Prostate gland (tissue), 2 donors: ENCODE measurements around the gene ACACA. TPM values are rescaled to one million over a fixed set of nuclear protein-coding genes. Genes with fewer than 3 reads are reported as not detected.

Experiments used
- DNase-seq: peaks from one replicate; pipeline ENCODE4 v3.0.0-alpha.2; 2019; ENCODE audit warnings: low spot score
- H3K27ac ChIP-seq, 2 donors: fragments of 200-600 bp; sonication (generic); 2 replicates each; pipeline ENCODE4 v1.5.1; 2017 to 2019
- H3K27me3 ChIP-seq: fragments of 200-600 bp; sonication (generic); replicated peaks from 2 replicates; pipeline ENCODE4 v1.5.1; 2019; ENCODE audit not compliant: insufficient read depth
- H3K36me3 ChIP-seq, 2 donors: fragments of 200-600 bp; sonication (generic); 1 replicate in 1 of 2; 2 replicates in 1 of 2; pipeline versions ENCODE4 v1.5.1 to v1.8.1; 2017 to 2019
- H3K4me1 ChIP-seq: fragments of 200-600 bp; sonication (generic); replicated peaks from 2 replicates; pipeline ENCODE4 v1.5.1; 2019
- H3K4me3 ChIP-seq, 2 donors: fragments of 200-600 bp; sonication (generic); 2 replicates each; pipeline ENCODE4 v1.5.1; 2017 to 2019
- H3K9me3 ChIP-seq: fragments of 200-600 bp; sonication (generic); 2 replicates; pipeline ENCODE4 v1.5.1; 2017
- CTCF ChIP-seq, 4 experiments: fragments of 200-600 bp in 2 of 4; fragments of 450-650 bp in 2 of 4; sonication (generic) in 2 of 4; IDR thresholded peaks; 1 replicate in 3 of 4; 2 replicates in 1 of 4; pipeline ENCODE4 v1.5.1; 2016 to 2019; ENCODE audit warnings: antibody characterized with exemption in 4 of 4, mild to moderate bottlenecking in 2 of 4, moderate library complexity in 2 of 4
- POLR2A ChIP-seq: fragments of 450-650 bp; IDR thresholded peaks from one replicate; pipeline ENCODE4 v1.6.1; 2016; ENCODE audit warnings: antibody characterized with exemption, mild to moderate bottlenecking
- POLR2AphosphoS5 ChIP-seq: sonication (generic); formaldehyde crosslinking; IDR thresholded peaks from one replicate; pipeline ENCODE4 v1.6.1; 2017; ENCODE audit warnings: antibody characterized with exemption
- WGBS: methylation state at CpG from one replicate; pipeline ENCODE4 v1.1.5; 2018; 5-methylcytosine and 5-hydroxymethylcytosine counted together
- intact Hi-C: fragments of 100-400 bp; cut with DNase I; formaldehyde crosslinking; loops from one replicate; pipeline ENCODE4 v1.14.2; 2022
- total RNA-seq, 2 donors: library from RNA; depleted of rRNA; stranded (reverse); fragments of >200 nt; gene quantifications; one replicate each; pipeline ENCODE4 v1.1.0, GENCODE V29; 2016

The ACACA gene
- total RNA-seq, 2 donors from 2014 or later, result 54.2 to 71.3 TPM

GRCh38 chr17:37292429-37293139, 114.1 kb downstream of the ACACA start:
- WGBS, result 70% methylated on average over 9 of the region's 9 CpGs
- TF ChIP-seq POLR2A, result no peak
- no peak for TF ChIP-seq CTCF (IDR thresholded peaks at IDR 0.05)
- no peak for TF ChIP-seq POLR2AphosphoS5

GRCh38 chr17:37291351-37291750, 115.3 kb downstream of the ACACA start:
- Histone ChIP-seq H3K27ac (no peak overlapping the region), H3K9me3 (no peaks in the 10 kb centered on the region), H3K4me1 (no peaks in the 10 kb centered on the region), H3K27me3 (no peaks in the 10 kb centered on the region), H3K4me3 (no peak overlapping the region), H3K36me3 (no peaks in the 10 kb centered on the region)
- WGBS, result 65% methylated on average over 4 of the region's 4 CpGs
- TF ChIP-seq POLR2A (no peak), CTCF (IDR thresholded peaks at IDR 0.05) (no peak), POLR2AphosphoS5 (no peak)
- intact Hi-C loops, result no loop called here
- no peak for DNase-seq

More at GRCh38 chr17:37292429-37293139, 114.1 kb downstream of the ACACA start:
- H3K4me1 ChIP-seq, result no peaks in the 10 kb centered on the region
- DNase-seq, result no peak
- H3K27me3 ChIP-seq, result no peaks in the 10 kb centered on the region
- H3K9me3 ChIP-seq, result no peaks in the 10 kb centered on the region
- no peak overlapping the region for H3K27ac ChIP-seq
- H3K4me3 ChIP-seq, result no peak overlapping the region
- no peaks in the 10 kb centered on the region for H3K36me3 ChIP-seq
- intact Hi-C loops, result no loop called here

- intact Hi-C loops, result no loop called here
- Histone ChIP-seq H3K27ac (no peak overlapping the region), H3K4me1 (no peaks in the 10 kb centered on the region), H3K27me3 (no peaks in the 10 kb centered on the region), H3K9me3 (no peaks in the 10 kb centered on the region), H3K36me3 (no peaks in the 10 kb centered on the region), H3K4me3 (no peak overlapping the region)
- TF ChIP-seq POLR2A (no peak), CTCF (IDR thresholded peaks at IDR 0.05) (no peak), POLR2AphosphoS5 (no peak)
- no peak for DNase-seq
- WGBS, result 85% methylated on average over 1 of the region's 1 CpG
Observed at GRCh38 chr17:37286430-37286829, 120.2 kb downstream of the ACACA start.

- Histone ChIP-seq H3K4me3 (no peak overlapping the region), H3K9me3 (no peaks in the 10 kb centered on the region), H3K36me3 (no peaks in the 10 kb centered on the region), H3K27ac (no peak overlapping the region), H3K4me1 (no peaks in the 10 kb centered on the region), H3K27me3 (no peaks in the 10 kb centered on the region)
- DNase-seq, result no peak
- TF ChIP-seq POLR2A, result no peak
- 66% methylated on average over 2 of the region's 2 CpGs for WGBS
- intact Hi-C loops, result no loop called here
Observed at GRCh38 chr17:37284191-37284590, 122.4 kb downstream of the ACACA start.

- Histone ChIP-seq H3K27me3 (no peaks in the 10 kb centered on the region), H3K9me3 (no peaks in the 10 kb centered on the region), H3K36me3 (no peaks in the 10 kb centered on the region), H3K4me3 (no peak overlapping the region), H3K27ac (no peak overlapping the region), H3K4me1 (no peaks in the 10 kb centered on the region)
- intact Hi-C loops, result no loop called here
- DNase-seq, result no peak
- TF ChIP-seq POLR2AphosphoS5, result no peak
- TF ChIP-seq CTCF (IDR thresholded peaks at IDR 0.05), result no peak
- TF ChIP-seq POLR2A, result no peak
Observed at GRCh38 chr17:37283414-37283961, 123.1 kb downstream of the ACACA start.
